ENCODE results near the gene SRCAP.

GRCh38 chr16:30658731-30659506 lies 40.1 kb upstream of the SRCAP start:
- no peak for TF ChIP-seq EZH2 (IDR thresholded peaks at IDR 0.05; ENCODE audit: low read depth)
- TF ChIP-seq CTCF (conservative IDR thresholded peaks at IDR 0.05), result peak; percentile 5; the same call in 1 of the 2 replicates

All from PC-9 (cell line).